T-cell (primary cell): ENCODE measurements around the gene FLT3LG. TPM values are rescaled to one million over a fixed set of nuclear protein-coding genes. Genes with fewer than 3 reads are reported as not detected.
A peak's percentile ranks its signal among the peaks of the same experiment; 100 is the strongest.
"Not testable (repeated sequence)": the region's sequence is repeated elsewhere in the genome, so short reads cannot be mapped to it uniquely, and the experiment has no call there.

ENCODE experiments used
- ATAC-seq, 4 experiments: fragments of 200-7000 bp in 3 of 4; fragments of 150-1000 bp in 1 of 4; cut with Tn5 transposase; replicated peaks in 1 of 4; 1 replicate in 3 of 4; 2 replicates in 1 of 4; pipeline ENCODE4 v1.10.0; 2021; ENCODE audit warnings: moderate library complexity in 3 of 4, mild to moderate bottlenecking in 2 of 4, moderate number of reproducible peaks in 1 of 4
- CTCF ChIA-PET, 2 donors: fragments of 300-600 bp; sonication (Branson Sonifier 250); formaldehyde crosslinking; loops; one replicate each; lab custom pipeline; 2022; ENCODE audit warnings: antibody characterized with exemption in 2 of 2; lab: Charles Lee
- POLR2A ChIA-PET, 2 donors: fragments of 300-600 bp; sonication (Branson Sonifier 250); formaldehyde crosslinking; loops; one replicate each; lab custom pipeline; 2022; ENCODE audit warnings: antibody characterized with exemption in 2 of 2; lab: Charles Lee
- DNase-seq, 35 experiments: peaks; one replicate each; pipeline versions ENCODE4 v3.0.0 to v3.0.0-alpha.2; 2013 to 2023
- H3K27ac ChIP-seq: one replicate; pipeline ENCODE4 v1.5.1; 2013; ENCODE audit warnings: low read length
- H3K27me3 ChIP-seq, 2 experiments: replicated peaks in 1 of 2; 1 replicate in 1 of 2; 2 replicates in 1 of 2; pipeline versions ENCODE4 v1.6.1 to v1.7.0; 2013; ENCODE audit warnings: low read length in 1 of 2, mixed read lengths in 1 of 2; ENCODE audit not compliant: control insufficient read depth in 2 of 2, insufficient read depth in 2 of 2; ENCODE audit errors: extremely low read depth in 1 of 2
- H3K36me3 ChIP-seq, 2 donors: 1 replicate in 1 of 2; 2 replicates in 1 of 2; pipeline versions ENCODE4 v1.6.1 to v1.7.0; 2013; ENCODE audit warnings: low read length in 1 of 2; ENCODE audit not compliant: control insufficient read depth in 2 of 2, insufficient read depth in 1 of 2; ENCODE audit errors: extremely low read depth in 1 of 2
- H3K4me1 ChIP-seq, 2 experiments: 1 replicate in 1 of 2; 2 replicates in 1 of 2; pipeline versions ENCODE4 v1.6.1 to v1.7.0; 2013; ENCODE audit warnings: low read length in 2 of 2, mixed read lengths in 1 of 2; ENCODE audit not compliant: insufficient read depth in 2 of 2, control insufficient read depth in 1 of 2; ENCODE audit errors: extremely low read depth in 1 of 2
- H3K4me3 ChIP-seq, 2 donors: 1 replicate in 1 of 2; 2 replicates in 1 of 2; pipeline versions ENCODE4 v1.5.1 to v1.7.0; 2013; ENCODE audit warnings: mild to moderate bottlenecking in 2 of 2, low read length in 1 of 2, moderate library complexity in 1 of 2; ENCODE audit not compliant: control insufficient read depth in 1 of 2; ENCODE audit errors: extremely low read depth in 1 of 2
- H3K9me3 ChIP-seq: 2 replicates; pipeline ENCODE4 v1.7.0; 2013
- H3K27ac Mint-ChIP-seq, 2 donors: one replicate each; pipeline ENCODE4 v1.8.0; 2020 to 2021; ENCODE audit warnings: mild to moderate bottlenecking in 2 of 2, mixed read lengths in 2 of 2
- H3K27me3 Mint-ChIP-seq, 2 donors: one replicate each; pipeline ENCODE4 v1.8.0; 2021 to 2022; ENCODE audit warnings: mixed read lengths in 2 of 2
- H3K36me3 Mint-ChIP-seq: one replicate; pipeline ENCODE4 v1.8.0; 2021; ENCODE audit warnings: mixed read lengths
- H3K4me1 Mint-ChIP-seq, 3 donors: one replicate each; pipeline ENCODE4 v1.8.0; 2020 to 2022; ENCODE audit warnings: mixed read lengths in 3 of 3, mild to moderate bottlenecking in 1 of 3
- H3K4me3 Mint-ChIP-seq, 3 donors: one replicate each; pipeline ENCODE4 v1.8.0; 2020 to 2022; ENCODE audit warnings: mild to moderate bottlenecking in 3 of 3, mixed read lengths in 3 of 3, moderate library complexity in 3 of 3
- H3K9me3 Mint-ChIP-seq, 3 donors: one replicate each; pipeline ENCODE4 v1.8.0; 2020 to 2022; ENCODE audit warnings: mixed read lengths in 3 of 3
- WGBS: methylation state at CpG from one replicate; pipeline ENCODE4 v1.1.5; 2013; ENCODE audit warnings: missing lambda C conversion rate; ENCODE audit not compliant: insufficient coverage; 5-methylcytosine and 5-hydroxymethylcytosine counted together
- total RNA-seq, 35 experiments: library from RNA in 6 of 35; stranded (reverse) in 6 of 35; fragments of 120-200 nt in 1 of 35; gene quantifications; one replicate each; pipeline versions ENCODE4 v1.2.1 to v1.2.4 and lab custom pipeline; 2013 to 2026

FLT3LG gene
- total RNA-seq, 5 donors from 2014 or later (not counting 1 experiment from before 2014, with no cell fraction given) = 238 to 356 (median 260) TPM

DNA sequence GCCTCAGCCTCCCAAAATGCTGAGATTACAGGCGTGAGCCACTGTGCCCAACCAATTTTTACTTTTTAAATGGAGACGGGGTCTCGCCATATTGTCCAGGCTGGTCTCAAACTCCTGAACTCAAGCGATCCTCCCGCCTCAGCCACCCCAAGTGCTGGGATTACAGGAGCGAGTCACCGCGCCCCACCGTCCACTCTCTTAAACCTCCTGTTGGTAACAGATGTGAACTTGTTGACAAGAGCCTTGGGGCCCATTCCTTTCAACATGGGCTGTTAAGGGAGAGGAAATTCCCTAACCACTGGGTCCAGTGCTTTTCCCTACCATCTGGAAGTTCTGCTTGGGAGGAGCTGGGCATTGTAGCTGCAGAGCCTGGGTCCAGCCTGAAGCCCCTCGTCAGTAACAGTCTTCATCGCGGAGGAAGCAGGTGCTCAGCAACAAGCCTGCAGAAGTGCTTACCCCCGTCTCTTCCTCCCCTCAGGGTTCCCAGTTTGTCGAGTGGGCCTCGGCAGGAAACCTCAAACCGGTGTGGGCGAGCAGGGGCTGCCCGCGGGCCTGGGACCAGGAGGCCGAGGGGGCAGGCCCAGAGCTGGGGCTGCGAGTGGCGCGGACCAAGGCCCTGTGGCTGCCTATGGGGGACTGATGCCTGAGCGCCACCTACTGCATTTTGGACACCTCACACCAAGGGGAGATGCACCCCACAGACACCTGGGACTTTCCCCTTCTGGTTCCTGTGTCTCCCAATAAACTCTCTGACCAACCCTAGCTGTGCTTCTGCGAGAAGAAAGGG lies 4.0 kb upstream of the FLT3LG start:
- H3K9me3 ChIP-seq = no peaks in the 10 kb centered on the region
- WGBS = 12% methylated on average over 13 of the region's 25 CpGs
- H3K27ac ChIP-seq = peak overlapping the region; percentile 98
- H3K4me1 ChIP-seq = peaks cover 41 to 85% of the 10 kb centered on the region in 2 experiments
- H3K4me3 Mint-ChIP-seq = peak overlapping the region; percentile 17 to 65 (median 24)
- CTCF ChIA-PET = interaction anchor here (0.6 to 1.6 kb wide), 18 partner anchors 10 to 247 kb away, joined by 3 to 12 read pairs (median 4); partner anchors contain the start of genes ALDH16A1 (in 1 of the 2), PIH1D1 (in 1 of the 2) and RPS11 (in 1 of the 2)
- peak; percentile 19 to 44 (median 30) for ATAC-seq
- peak; percentile 55 to 93 (median 73) for DNase-seq
- H3K36me3 Mint-ChIP-seq = peaks cover 4% of the 10 kb centered on the region
- POLR2A ChIA-PET = interaction anchor here (0.6 to 2.4 kb wide), 5 partner anchors 9 to 91 kb away, joined by 3 to 11 read pairs (median 3); partner anchors contain the start of gene ALDH16A1 (in 2 of the 2)
- H3K9me3 Mint-ChIP-seq = no peaks in the 10 kb centered on the region
- no peaks in the 10 kb centered on the region for H3K27me3 ChIP-seq
- peaks cover 46 to 61% (median 49%) of the 10 kb centered on the region in 3 donors for H3K4me1 Mint-ChIP-seq
- H3K27me3 Mint-ChIP-seq = no peaks in the 10 kb centered on the region
- peak overlapping the region in 1 of 2 donors; percentile 6 for H3K4me3 ChIP-seq
- H3K27ac Mint-ChIP-seq = peak overlapping the region; percentile 89 to 94
- peaks cover 0 to 17% of the 10 kb centered on the region in 2 donors for H3K36me3 ChIP-seq

DNA sequence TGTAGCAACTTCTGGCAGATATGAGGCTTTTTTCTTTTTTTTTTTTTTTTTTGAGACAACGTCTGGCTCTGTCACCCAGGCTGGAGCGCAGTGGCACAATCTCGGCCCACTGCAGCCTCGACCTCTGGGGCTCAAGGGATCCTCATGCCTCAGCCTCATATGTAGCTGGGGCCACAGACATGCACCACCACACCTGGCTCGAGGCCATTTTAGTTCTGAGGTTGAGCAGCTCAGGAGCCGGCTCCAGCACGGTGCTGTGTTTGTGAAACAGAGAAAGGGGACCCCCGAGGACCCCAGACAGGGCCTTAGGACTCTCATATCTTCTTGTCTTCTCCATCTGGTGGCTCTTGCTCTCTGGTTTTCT lies 3.4 kb upstream of the FLT3LG start:
- Histone ChIP-seq H3K9me3 (no peaks in the 10 kb centered on the region), H3K27ac (peak overlapping the region; percentile 98), H3K36me3 (peaks cover 0 to 11% of the 10 kb centered on the region in 2 donors), H3K4me3 (no peak overlapping the region), H3K27me3 (no peaks in the 10 kb centered on the region), H3K4me1 (peaks cover 43 to 88% of the 10 kb centered on the region in 2 experiments)
- ATAC-seq (no peak), DNase-seq (no peak)
- POLR2A ChIA-PET = interaction anchor here (0.6 to 2.4 kb wide), 3 partner anchors 8 to 17 kb away, joined by 3 to 11 read pairs (median 3); partner anchors contain the start of gene ALDH16A1 (in 1 of the 2)
- Mint-ChIP-seq H3K9me3 (no peaks in the 10 kb centered on the region), H3K36me3 (peaks cover 4% of the 10 kb centered on the region), H3K4me1 (peaks cover 46 to 64% (median 55%) of the 10 kb centered on the region in 3 donors), H3K4me3 (peak overlapping the region; percentile 6 to 65 (median 24)), H3K27me3 (no peaks in the 10 kb centered on the region), H3K27ac (peak overlapping the region; percentile 89 to 94)
- CTCF ChIA-PET = interaction anchor here (0.6 to 1.6 kb wide), 16 partner anchors 9 to 247 kb away, joined by 3 to 12 read pairs (median 4); partner anchors contain the start of genes ALDH16A1 (in 1 of the 2), PIH1D1 (in 1 of the 2) and RPS11 (in 1 of the 2)
- WGBS = 25% methylated on average over 2 of the region's 8 CpGs

DNA sequence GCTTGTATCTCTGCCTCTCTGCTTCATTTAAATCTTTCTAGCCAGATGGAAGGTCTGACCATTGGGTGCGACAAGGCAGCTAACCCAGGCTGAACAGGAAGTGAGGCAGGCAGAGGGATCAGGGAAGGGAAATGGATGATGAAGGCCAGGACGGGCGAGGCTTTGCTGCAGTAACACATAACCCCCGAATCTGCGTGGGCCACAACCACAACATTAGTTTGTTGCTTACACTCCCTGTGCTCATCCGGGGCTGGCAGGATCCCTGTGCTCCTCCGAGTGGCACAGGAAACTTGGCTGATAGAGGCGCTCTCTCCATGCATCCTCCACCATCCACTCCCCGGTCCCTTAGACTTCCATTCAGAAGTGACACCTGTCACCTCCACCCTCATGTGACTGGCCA lies 1.1 kb upstream of the FLT3LG start:
- Mint-ChIP-seq H3K4me1 (peaks cover 58 to 73% (median 65%) of the 10 kb centered on the region in 3 donors), H3K27me3 (no peaks in the 10 kb centered on the region), H3K4me3 (peak overlapping the region; percentile 89 to 96 (median 94)), H3K9me3 (no peaks in the 10 kb centered on the region), H3K27ac (peak overlapping the region; percentile 93 to 97), H3K36me3 (peaks cover 12% of the 10 kb centered on the region)
- peaks cover 0 to 19% of the 10 kb centered on the region in 2 donors for H3K36me3 ChIP-seq
- peak overlapping the region; percentile 93 for H3K27ac ChIP-seq
- no peak overlapping the region for H3K4me3 ChIP-seq
- H3K4me1 ChIP-seq = peaks cover 45 to 84% of the 10 kb centered on the region in 2 experiments
- no peaks in the 10 kb centered on the region for H3K9me3 ChIP-seq
- ChIA-PET POLR2A (interaction anchor here in 1 of 2 donors (1.0 kb wide), 1 partner anchor 15 kb away, joined by 4 read pairs; no protein-coding TSS in a partner anchor), CTCF (interaction anchor here (0.5 to 1.9 kb wide), 12 partner anchors 20 to 102 kb away, joined by 3 to 12 read pairs (median 4); partner anchors contain the start of genes ALDH16A1 (in 1 of the 2), PIH1D1 (in 1 of the 2) and RPS11 (in 1 of the 2))
- DNase-seq = peak in 2 of 35 experiments; percentile 13 to 27
- no peaks in the 10 kb centered on the region for H3K27me3 ChIP-seq
- 45% methylated on average over 3 of the region's 9 CpGs for WGBS
- ATAC-seq = no peak

DNA sequence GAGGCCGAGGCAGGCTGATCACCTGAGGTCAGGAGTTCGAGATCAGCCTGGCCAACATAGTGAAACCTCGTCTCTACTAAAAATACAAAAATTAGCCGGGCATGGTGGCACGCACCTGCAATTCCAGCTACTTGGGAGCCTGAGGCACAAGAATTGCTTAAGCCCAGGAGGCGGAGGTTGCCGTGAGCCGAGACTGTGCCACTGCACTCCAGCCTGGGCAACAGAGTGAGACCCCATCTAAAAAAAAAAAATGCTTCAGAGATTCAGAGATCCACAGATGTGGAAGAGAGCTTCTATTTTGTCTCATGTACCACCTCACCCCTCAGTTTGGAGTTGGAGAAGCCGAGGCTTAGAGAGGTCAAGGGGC lies 531 bp upstream of the FLT3LG start:
- Mint-ChIP-seq H3K27ac (peak overlapping the region; percentile 93 to 97), H3K4me3 (peak overlapping the region; percentile 89 to 96 (median 94)), H3K4me1 (peaks cover 56 to 70% (median 60%) of the 10 kb centered on the region in 3 donors), H3K36me3 (peaks cover 12% of the 10 kb centered on the region)
- ChIA-PET CTCF (interaction anchor here (0.6 to 1.9 kb wide), 12 partner anchors 8 to 98 kb away, joined by 3 to 12 read pairs (median 4); partner anchors contain the start of genes ALDH16A1 (in 1 of the 2), PIH1D1 (in 1 of the 2) and RPS11 (in 1 of the 2)), POLR2A (interaction anchor here (0.5 to 0.7 kb wide), 3 partner anchors 8 to 248 kb away, joined by 3 to 7 read pairs (median 5); no protein-coding TSS in a partner anchor)
- peak overlapping the region; percentile 61 to 94 for H3K4me3 ChIP-seq
- H3K27ac ChIP-seq = peak overlapping the region; percentile 93
- not testable (repeated sequence) for H3K9me3 ChIP-seq, ATAC-seq, H3K27me3 Mint-ChIP-seq, H3K27me3 ChIP-seq, H3K9me3 Mint-ChIP-seq, DNase-seq
- peaks cover 39 to 83% of the 10 kb centered on the region in 2 experiments for H3K4me1 ChIP-seq
- peaks cover 0 to 22% of the 10 kb centered on the region in 2 donors for H3K36me3 ChIP-seq
- 53% methylated on average over 4 of the region's 9 CpGs for WGBS

DNA sequence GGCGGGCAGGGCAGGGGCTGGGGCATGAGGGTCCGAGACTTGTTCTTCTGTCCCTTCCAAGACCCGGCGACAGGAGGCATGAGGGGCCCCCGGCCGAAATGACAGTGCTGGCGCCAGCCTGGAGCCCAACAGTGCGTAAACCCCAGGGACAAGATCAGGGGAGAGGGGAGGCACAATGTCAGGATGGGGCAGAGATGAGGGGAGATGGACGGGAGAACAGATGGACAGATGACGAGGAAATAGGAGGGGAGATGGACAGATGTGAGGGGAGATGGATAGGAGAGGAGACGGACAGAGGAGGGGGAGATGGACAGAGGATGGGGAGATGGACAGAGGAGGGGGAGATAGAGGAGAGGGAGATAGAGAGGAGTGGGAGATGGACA lies 518 bp downstream of the FLT3LG start:
- H3K27me3 ChIP-seq = no peaks in the 10 kb centered on the region
- H3K4me1 ChIP-seq = peaks cover 33 to 80% of the 10 kb centered on the region in 2 experiments
- ChIA-PET CTCF (interaction anchor here in 1 of 2 donors (1.7 kb wide), 1 partner anchor 23 kb away, joined by 6 read pairs; the partner anchor contains the start of gene PIH1D1), POLR2A (no interaction called here)
- DNase-seq = no peak
- WGBS = 2% methylated on average over 11 of the region's 11 CpGs
- Mint-ChIP-seq H3K4me1 (peaks cover 50 to 64% (median 59%) of the 10 kb centered on the region in 3 donors), H3K27me3 (no peaks in the 10 kb centered on the region), H3K4me3 (peak overlapping the region; percentile 89 to 96 (median 94)), H3K27ac (peak overlapping the region; percentile 93 to 97), H3K36me3 (peaks cover 12% of the 10 kb centered on the region), H3K9me3 (no peaks in the 10 kb centered on the region)
- H3K9me3 ChIP-seq = no peaks in the 10 kb centered on the region
- ATAC-seq = no peak
- peak overlapping the region; percentile 93 for H3K27ac ChIP-seq
- H3K4me3 ChIP-seq = peak overlapping the region; percentile 90 to 94
- H3K36me3 ChIP-seq = peaks cover 0 to 28% of the 10 kb centered on the region in 2 donors
